Right lobe of liver (tissue), 6 donors: ENCODE measurements around the gene TMEM139. TPM values are rescaled to one million over a fixed set of nuclear protein-coding genes. Genes with fewer than 3 reads are reported as not detected.
"Not testable (repeated sequence)": the region's sequence is repeated elsewhere in the genome, so short reads cannot be mapped to it uniquely, and the experiment has no call there.

ENCODE experiments used
- ATAC-seq, 4 donors: fragments of 200-7000 bp; cut with Tn5 transposase; one replicate each; pipeline ENCODE4 v1.9.1; 2020; ENCODE audit warnings: mild to moderate bottlenecking in 4 of 4, moderate library complexity in 4 of 4
- DNase-seq, 3 donors: peaks; one replicate each; pipeline ENCODE4 v3.0.0-alpha.2; 2020
- H3K27ac ChIP-seq, 3 donors: fragments of 200-600 bp; one replicate each; pipeline ENCODE4 v1.8.0; 2022
- H3K27me3 ChIP-seq, 2 donors: fragments of 200-600 bp; one replicate each; pipeline ENCODE4 v1.8.0; 2022
- H3K36me3 ChIP-seq, 4 donors: fragments of 200-600 bp; sonication (generic) in 1 of 4; one replicate each; pipeline versions ENCODE4 v1.5.1 to v1.8.0; 2017 to 2022; ENCODE audit warnings: control low read depth in 1 of 4
- H3K4me1 ChIP-seq, 4 donors: fragments of 200-600 bp; sonication (generic) in 1 of 4; one replicate each; pipeline versions ENCODE4 v1.5.1 to v1.8.0; 2017 to 2022; ENCODE audit warnings: control low read depth in 1 of 4
- H3K4me3 ChIP-seq, 3 donors: fragments of 200-600 bp; one replicate each; pipeline ENCODE4 v1.8.0; 2022
- H3K9me3 ChIP-seq, 4 donors: fragments of 200-600 bp; sonication (generic) in 1 of 4; one replicate each; pipeline versions ENCODE4 v1.5.1 to v1.8.0; 2017 to 2022; ENCODE audit warnings: control low read depth in 1 of 4
- POLR2A ChIP-seq: fragments of 450-650 bp; IDR thresholded peaks from one replicate; pipeline ENCODE4 v1.6.1; 2017; ENCODE audit warnings: antibody characterized with exemption, mild to moderate bottlenecking
- WGBS: methylation state at CpG from one replicate; pipeline ENCODE4 v1.1.6; 2018; ENCODE audit warnings: low coverage, low lambda C conversion rate; ENCODE audit not compliant: insufficient coverage; ENCODE audit errors: missing lambda C conversion rate; 5-methylcytosine and 5-hydroxymethylcytosine counted together
- intact Hi-C, 2 donors: fragments of 100-400 bp; cut with DNase I; formaldehyde crosslinking; loops; one replicate each; pipeline versions ENCODE4 v1.11.2 to v1.14.1; 2022
- total RNA-seq, 6 experiments: library from RNA; depleted of rRNA in 2 of 6; stranded (reverse); fragments of >200 nt in 2 of 6; fragmentation: NEBNext Ultra II Directional in 3 of 6; extraction: Animal tissue kit (Norgen Biotek cat#: 25700) in 3 of 6; gene quantifications; one replicate each; pipeline versions ENCODE4 v1.1.0 to v1.2.4, GENCODE V29; 2016 to 2023
- TF ChIP-seq, protein P1 (sequence below), 4 donors: fragments of 200-600 bp in 3 of 4; fragments of 450-650 bp in 1 of 4; IDR thresholded peaks; one replicate each; pipeline versions ENCODE4 v1.5.1 to v1.8.0; 2016 to 2022; ENCODE audit warnings: antibody characterized with exemption in 4 of 4, mild to moderate bottlenecking in 2 of 4
- donor health status: DM: no; HTN: yes; CAD: no.
- donor health status: DM: no; HTN: no; CAD: no.
- donor health status: DM: no; HTN: no; CAD: no.
- donor health status: DM: no; HTN: yes; CAD: no.
- donor health status: DM: no; HTN: yes; CAD: no.

Gene TMEM139
- total RNA-seq, 6 experiments from 2014 or later = 7.0 to 20.8 (median 14.8) TPM

DNA sequence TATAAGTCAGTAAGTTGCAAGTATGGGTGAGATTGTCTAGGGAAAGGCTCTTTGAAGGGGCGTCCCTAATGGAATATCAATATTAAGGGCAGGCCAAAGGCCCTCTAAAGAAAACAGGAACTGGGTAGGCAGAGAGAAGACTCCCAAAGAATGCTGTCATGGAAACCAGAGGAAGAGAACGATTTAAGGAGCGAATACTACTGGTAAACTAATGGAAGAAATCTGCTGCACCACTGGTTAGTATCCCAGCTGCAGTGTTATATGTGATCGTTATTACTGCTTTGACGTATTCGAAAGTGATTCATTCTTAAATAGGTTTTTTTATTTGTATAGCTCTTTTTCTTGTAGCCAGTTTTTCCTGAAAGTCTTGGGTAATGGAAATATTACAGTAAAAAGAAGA lies 4.7 kb downstream of the TMEM139 start:
- H3K27ac ChIP-seq = no peak overlapping the region
- H3K36me3 ChIP-seq = peaks cover 0 to 26% (median 7%) of the 10 kb centered on the region in 4 donors
- no peaks in the 10 kb centered on the region for H3K9me3 ChIP-seq
- 38% methylated on average over 6 of the region's 6 CpGs for WGBS
- ATAC-seq (no peak), DNase-seq (no peak)
- H3K27me3 ChIP-seq = no peaks in the 10 kb centered on the region
- H3K4me3 ChIP-seq = peak overlapping the region in 1 of 3 donors; percentile 88
- peaks cover 0 to 31% (median 4%) of the 10 kb centered on the region in 4 donors for H3K4me1 ChIP-seq
- TF ChIP-seq, protein P1, sequence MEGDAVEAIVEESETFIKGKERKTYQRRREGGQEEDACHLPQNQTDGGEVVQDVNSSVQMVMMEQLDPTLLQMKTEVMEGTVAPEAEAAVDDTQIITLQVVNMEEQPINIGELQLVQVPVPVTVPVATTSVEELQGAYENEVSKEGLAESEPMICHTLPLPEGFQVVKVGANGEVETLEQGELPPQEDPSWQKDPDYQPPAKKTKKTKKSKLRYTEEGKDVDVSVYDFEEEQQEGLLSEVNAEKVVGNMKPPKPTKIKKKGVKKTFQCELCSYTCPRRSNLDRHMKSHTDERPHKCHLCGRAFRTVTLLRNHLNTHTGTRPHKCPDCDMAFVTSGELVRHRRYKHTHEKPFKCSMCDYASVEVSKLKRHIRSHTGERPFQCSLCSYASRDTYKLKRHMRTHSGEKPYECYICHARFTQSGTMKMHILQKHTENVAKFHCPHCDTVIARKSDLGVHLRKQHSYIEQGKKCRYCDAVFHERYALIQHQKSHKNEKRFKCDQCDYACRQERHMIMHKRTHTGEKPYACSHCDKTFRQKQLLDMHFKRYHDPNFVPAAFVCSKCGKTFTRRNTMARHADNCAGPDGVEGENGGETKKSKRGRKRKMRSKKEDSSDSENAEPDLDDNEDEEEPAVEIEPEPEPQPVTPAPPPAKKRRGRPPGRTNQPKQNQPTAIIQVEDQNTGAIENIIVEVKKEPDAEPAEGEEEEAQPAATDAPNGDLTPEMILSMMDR (IDR thresholded peaks at IDR 0.05) = no peak
- TF ChIP-seq POLR2A = no peak
- intact Hi-C loops = no loop called here

DNA sequence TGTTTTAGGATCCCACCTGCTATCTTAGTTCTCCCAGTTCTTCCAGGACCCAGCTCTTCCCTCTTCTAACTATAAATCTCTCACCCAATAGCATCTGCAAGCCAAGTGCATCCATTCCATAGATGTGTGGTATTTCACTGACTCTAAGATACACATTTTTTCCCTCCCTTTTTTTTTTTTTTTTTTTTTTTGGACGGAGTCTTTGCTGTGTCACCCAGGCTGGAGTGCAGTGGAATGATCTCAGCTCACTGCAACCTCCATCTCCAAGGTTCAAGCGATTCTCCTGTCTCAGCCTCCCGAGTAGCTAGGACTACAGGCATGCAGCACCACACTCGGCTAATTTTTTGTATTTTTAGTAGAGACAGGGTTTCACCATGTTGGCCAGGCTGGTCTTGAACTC lies 5.1 kb downstream of the TMEM139 start:
- H3K4me3 ChIP-seq = not testable (repeated sequence)

DNA sequence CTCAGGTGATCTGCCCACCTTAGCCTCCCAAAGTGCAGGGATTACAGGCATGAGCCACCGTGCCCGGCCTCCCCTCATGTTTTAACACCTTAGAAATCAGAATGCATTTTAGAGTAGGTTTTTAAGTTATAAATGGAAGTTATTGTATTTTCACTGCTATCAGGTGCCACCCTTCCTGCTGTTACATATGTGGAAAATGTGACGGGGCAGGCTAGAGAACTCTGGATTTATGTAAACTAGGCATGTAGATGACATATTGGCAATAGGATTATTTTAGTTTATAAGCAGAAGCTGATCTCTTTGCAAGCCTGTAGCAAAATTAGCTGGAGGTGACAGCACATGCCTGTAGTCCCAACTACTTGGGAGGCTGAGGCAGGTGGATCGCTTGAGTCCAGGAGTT lies 5.5 kb downstream of the TMEM139 start:
- intact Hi-C loops = loop anchor here in 1 of 2 donors (10.0 kb wide), 1 partner anchor 45 kb away; no protein-coding TSS in a partner anchor
- Histone ChIP-seq H3K36me3 (peaks cover 0 to 35% (median 12%) of the 10 kb centered on the region in 4 donors), H3K9me3 (no peaks in the 10 kb centered on the region), H3K27me3 (no peaks in the 10 kb centered on the region), H3K4me3 (no peak overlapping the region), H3K27ac (no peak overlapping the region), H3K4me1 (peaks cover 0 to 31% (median 4%) of the 10 kb centered on the region in 4 donors)
- TF ChIP-seq, protein P1 (IDR thresholded peaks at IDR 0.05) = no peak
- TF ChIP-seq POLR2A = no peak
- DNase-seq (no peak), ATAC-seq (no peak)
- WGBS = 61% methylated on average over 3 of the region's 4 CpGs

More for the DNA sequence above, 5.1 kb downstream of the TMEM139 start:
- H3K4me1 ChIP-seq = peaks cover 0 to 31% (median 4%) of the 10 kb centered on the region in 4 donors
- not testable (repeated sequence) for H3K27me3 ChIP-seq, H3K9me3 ChIP-seq, H3K27ac ChIP-seq, DNase-seq, ATAC-seq
- 69% methylated on average over 4 of the region's 4 CpGs for WGBS
- H3K36me3 ChIP-seq = peaks cover 0 to 30% (median 10%) of the 10 kb centered on the region in 4 donors
- intact Hi-C loops = loop anchor here in 1 of 2 donors (10.0 kb wide), 1 partner anchor 45 kb away; no protein-coding TSS in a partner anchor

DNA sequence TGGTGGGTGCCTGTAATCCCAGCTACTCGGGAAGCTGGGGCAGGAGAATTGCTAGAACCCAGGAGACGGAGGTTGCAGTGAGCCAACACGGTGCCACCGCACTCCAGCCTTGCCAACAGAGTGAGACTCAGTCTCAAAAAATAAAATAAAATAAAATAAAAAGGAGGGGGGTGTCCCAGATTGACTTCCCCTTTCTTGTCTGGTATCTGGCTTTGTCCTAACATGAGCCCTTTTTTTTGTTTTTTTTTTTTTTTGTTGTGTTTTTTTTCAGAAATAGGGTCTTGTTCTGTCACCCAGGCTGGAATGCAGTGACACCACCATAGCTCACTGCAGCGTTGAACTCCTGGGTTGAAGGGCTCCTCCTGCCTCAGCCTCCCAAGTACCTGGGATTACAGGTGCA lies 8.1 kb downstream of the TMEM139 start:
- intact Hi-C loops = loop anchor here in 1 of 2 donors (10.0 kb wide), 1 partner anchor 48 kb away; no protein-coding TSS in a partner anchor
- no peaks in the 10 kb centered on the region for H3K9me3 ChIP-seq
- peaks cover 0 to 56% (median 18%) of the 10 kb centered on the region in 4 donors for H3K36me3 ChIP-seq
- ATAC-seq = no peak
- no peak for DNase-seq
- H3K4me3 ChIP-seq = no peak overlapping the region
- WGBS = 92% methylated on average over 5 of the region's 5 CpGs
- no peaks in the 10 kb centered on the region for H3K27me3 ChIP-seq
- no peak overlapping the region for H3K27ac ChIP-seq
- TF ChIP-seq, protein P1 (IDR thresholded peaks at IDR 0.05) = no peak
- no peak for TF ChIP-seq POLR2A
- peaks cover 0 to 13% (median 0%) of the 10 kb centered on the region in 4 donors for H3K4me1 ChIP-seq

DNA sequence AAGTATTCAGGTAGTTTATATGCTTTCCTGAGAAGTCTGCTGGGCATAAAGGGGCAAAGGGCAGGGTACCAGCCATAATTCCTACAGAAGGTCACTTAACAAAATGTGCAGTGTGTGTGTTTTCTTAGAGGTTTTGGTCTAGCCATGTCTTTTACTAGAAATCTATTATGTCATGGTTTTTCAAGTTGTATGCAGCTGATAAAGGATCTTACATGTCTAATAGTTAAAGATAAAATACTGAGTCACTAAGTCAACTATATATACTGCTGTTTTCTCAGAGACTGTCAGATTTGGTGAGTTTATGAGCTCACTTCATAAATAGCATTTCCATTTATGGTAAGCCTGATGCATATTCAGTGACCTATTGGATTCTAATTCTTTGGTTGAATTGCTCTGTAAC lies 11.1 kb downstream of the TMEM139 start:
- H3K4me1 ChIP-seq = no peaks in the 10 kb centered on the region
- no peaks in the 10 kb centered on the region for H3K9me3 ChIP-seq
- H3K4me3 ChIP-seq = no peak overlapping the region
- peaks cover 2 to 75% (median 23%) of the 10 kb centered on the region in 4 donors for H3K36me3 ChIP-seq
- no peaks in the 10 kb centered on the region for H3K27me3 ChIP-seq
- TF ChIP-seq, protein P1 (IDR thresholded peaks at IDR 0.05) = no peak
- TF ChIP-seq POLR2A = no peak
- DNase-seq (no peak), ATAC-seq (no peak)
- intact Hi-C loops = loop anchor here in 1 of 2 donors (10.0 kb wide), 1 partner anchor 51 kb away; no protein-coding TSS in a partner anchor
- H3K27ac ChIP-seq = no peak overlapping the region
